Measurements from ENCODE around the gene NAA50. TPM values are rescaled to one million over a fixed set of nuclear protein-coding genes. Genes with fewer than 3 reads are reported as not detected.

The NAA50 gene
- polyA plus RNA-seq, 1 of the 3 experiments (the other 2 are of a cell fraction), result 79.5 TPM

DNA sequence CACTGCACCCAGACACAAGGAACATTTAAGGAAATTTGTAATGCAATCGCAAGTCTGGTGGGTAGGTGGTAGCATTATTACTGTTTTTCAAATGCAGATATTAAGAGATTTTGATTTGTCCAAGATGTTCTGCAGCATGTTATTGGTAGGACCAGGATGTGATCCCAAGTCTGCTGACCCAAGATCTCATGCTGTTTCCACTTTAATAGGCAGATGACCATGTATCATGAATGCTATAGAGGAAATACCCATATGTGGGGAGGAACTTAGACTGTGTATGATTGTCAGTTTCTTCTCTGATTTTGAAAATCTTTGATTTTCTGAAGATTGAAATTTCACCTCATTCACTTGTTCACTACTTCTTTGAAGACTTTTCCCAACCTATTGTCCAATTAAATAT, 29.5 kb upstream of the NAA50 start (continued):
- TF ChIP-seq POLR2AphosphoS5 (IDR thresholded peaks at IDR 0.05; ENCODE audit: low read depth, low read length), result no peak

DNA sequence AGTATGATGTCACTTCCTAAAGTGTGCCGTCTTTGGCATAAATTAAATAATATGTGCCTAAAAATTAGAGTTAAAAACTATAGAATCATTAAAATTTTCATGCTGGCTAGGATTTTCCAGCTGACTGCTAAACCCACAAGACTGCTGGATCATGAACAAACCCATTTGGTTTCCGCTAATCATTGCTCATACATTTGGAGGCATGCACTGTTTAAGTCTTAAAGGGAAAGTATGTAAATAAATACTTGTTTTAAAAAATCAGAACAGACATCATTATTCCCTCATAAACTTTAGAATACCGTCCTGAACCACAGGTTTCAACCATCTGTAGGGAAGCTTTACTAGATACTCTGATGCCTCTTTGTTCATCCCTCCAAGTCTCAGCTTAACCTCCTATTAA, 27.3 kb upstream of the NAA50 start:
- 80% methylated on average over 3 of the region's 3 CpGs for WGBS (ENCODE audit: low lambda C conversion rate)
- H3K4me1 ChIP-seq (ENCODE audit: control insufficient read depth in 1 of 2, insufficient read depth in 2 of 2, low read depth in 1 of 2, low read length in 1 of 2), result no peaks in the 10 kb centered on the region
- no peak for DNase-seq
- ChIA-PET CTCF (interaction anchor here (0.6 to 1.2 kb wide), 2 partner anchors 10 to 17 kb away, joined by 3 read pairs; no protein-coding TSS in a partner anchor), POLR2A (no interaction called here)
- H3K9ac ChIP-seq, result no peak overlapping the region
- no peak for TF ChIP-seq FOSL2 (IDR thresholded peaks at IDR 0.05; ENCODE audit: borderline replicate concordance, low read depth)
- TF ChIP-seq TCF12 (IDR thresholded peaks at IDR 0.05), result no peak
- TF ChIP-seq YY1 (IDR thresholded peaks at IDR 0.05; ENCODE audit: low read depth), result no peak
- TF ChIP-seq TEAD4 (IDR thresholded peaks at IDR 0.05; ENCODE audit: borderline replicate concordance, insufficient read depth), result no peak
- TF ChIP-seq EZH2phosphoT487 (IDR thresholded peaks at IDR 0.05; ENCODE audit: borderline replicate concordance, low read depth), result no peak
- no peak for TF ChIP-seq SIN3A (IDR thresholded peaks at IDR 0.05; ENCODE audit: borderline replicate concordance, low read depth, low read length)
- no peak for TF ChIP-seq NFIC (IDR thresholded peaks at IDR 0.05; ENCODE audit: borderline replicate concordance)
- TF ChIP-seq RXRA (IDR thresholded peaks at IDR 0.05; ENCODE audit: borderline replicate concordance, low read depth), result no peak
- TF ChIP-seq, protein P1, sequence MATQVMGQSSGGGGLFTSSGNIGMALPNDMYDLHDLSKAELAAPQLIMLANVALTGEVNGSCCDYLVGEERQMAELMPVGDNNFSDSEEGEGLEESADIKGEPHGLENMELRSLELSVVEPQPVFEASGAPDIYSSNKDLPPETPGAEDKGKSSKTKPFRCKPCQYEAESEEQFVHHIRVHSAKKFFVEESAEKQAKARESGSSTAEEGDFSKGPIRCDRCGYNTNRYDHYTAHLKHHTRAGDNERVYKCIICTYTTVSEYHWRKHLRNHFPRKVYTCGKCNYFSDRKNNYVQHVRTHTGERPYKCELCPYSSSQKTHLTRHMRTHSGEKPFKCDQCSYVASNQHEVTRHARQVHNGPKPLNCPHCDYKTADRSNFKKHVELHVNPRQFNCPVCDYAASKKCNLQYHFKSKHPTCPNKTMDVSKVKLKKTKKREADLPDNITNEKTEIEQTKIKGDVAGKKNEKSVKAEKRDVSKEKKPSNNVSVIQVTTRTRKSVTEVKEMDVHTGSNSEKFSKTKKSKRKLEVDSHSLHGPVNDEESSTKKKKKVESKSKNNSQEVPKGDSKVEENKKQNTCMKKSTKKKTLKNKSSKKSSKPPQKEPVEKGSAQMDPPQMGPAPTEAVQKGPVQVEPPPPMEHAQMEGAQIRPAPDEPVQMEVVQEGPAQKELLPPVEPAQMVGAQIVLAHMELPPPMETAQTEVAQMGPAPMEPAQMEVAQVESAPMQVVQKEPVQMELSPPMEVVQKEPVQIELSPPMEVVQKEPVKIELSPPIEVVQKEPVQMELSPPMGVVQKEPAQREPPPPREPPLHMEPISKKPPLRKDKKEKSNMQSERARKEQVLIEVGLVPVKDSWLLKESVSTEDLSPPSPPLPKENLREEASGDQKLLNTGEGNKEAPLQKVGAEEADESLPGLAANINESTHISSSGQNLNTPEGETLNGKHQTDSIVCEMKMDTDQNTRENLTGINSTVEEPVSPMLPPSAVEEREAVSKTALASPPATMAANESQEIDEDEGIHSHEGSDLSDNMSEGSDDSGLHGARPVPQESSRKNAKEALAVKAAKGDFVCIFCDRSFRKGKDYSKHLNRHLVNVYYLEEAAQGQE (IDR thresholded peaks at IDR 0.05; ENCODE audit: low read depth, low read length), result no peak
- no peak for TF ChIP-seq MXI1 (IDR thresholded peaks at IDR 0.05; ENCODE audit: low read depth, low read length)
- no peak for TF ChIP-seq SMC3 (IDR thresholded peaks at IDR 0.05; ENCODE audit: low read depth, low read length)
- TF ChIP-seq, protein P2, sequence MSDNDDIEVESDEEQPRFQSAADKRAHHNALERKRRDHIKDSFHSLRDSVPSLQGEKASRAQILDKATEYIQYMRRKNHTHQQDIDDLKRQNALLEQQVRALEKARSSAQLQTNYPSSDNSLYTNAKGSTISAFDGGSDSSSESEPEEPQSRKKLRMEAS (IDR thresholded peaks at IDR 0.05; ENCODE audit: low read depth), result no peak
- TF ChIP-seq, protein P3, sequence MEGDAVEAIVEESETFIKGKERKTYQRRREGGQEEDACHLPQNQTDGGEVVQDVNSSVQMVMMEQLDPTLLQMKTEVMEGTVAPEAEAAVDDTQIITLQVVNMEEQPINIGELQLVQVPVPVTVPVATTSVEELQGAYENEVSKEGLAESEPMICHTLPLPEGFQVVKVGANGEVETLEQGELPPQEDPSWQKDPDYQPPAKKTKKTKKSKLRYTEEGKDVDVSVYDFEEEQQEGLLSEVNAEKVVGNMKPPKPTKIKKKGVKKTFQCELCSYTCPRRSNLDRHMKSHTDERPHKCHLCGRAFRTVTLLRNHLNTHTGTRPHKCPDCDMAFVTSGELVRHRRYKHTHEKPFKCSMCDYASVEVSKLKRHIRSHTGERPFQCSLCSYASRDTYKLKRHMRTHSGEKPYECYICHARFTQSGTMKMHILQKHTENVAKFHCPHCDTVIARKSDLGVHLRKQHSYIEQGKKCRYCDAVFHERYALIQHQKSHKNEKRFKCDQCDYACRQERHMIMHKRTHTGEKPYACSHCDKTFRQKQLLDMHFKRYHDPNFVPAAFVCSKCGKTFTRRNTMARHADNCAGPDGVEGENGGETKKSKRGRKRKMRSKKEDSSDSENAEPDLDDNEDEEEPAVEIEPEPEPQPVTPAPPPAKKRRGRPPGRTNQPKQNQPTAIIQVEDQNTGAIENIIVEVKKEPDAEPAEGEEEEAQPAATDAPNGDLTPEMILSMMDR (IDR thresholded peaks at IDR 0.05), result no peak
- no peaks in the 10 kb centered on the region for H4K20me1 ChIP-seq (ENCODE audit: insufficient read depth)
- peaks cover 4% of the 10 kb centered on the region for H3F3A ChIP-seq (replicated peaks; ENCODE audit: insufficient read depth)
- H3K27ac ChIP-seq (ENCODE audit: low read depth in 2 of 2, low read length in 1 of 2), result no peak overlapping the region
- no peak overlapping the region for H3K4me3 ChIP-seq (ENCODE audit: low read depth in 2 of 2, low read length in 1 of 2)
- H3K27me3 ChIP-seq (ENCODE audit: insufficient read depth), result no peaks in the 10 kb centered on the region
- no peak overlapping the region for H2AFZ ChIP-seq (ENCODE audit: low read depth)
- peaks cover 8% of the 10 kb centered on the region; the same call in 1 of the 2 replicates for H3K79me2 ChIP-seq (ENCODE audit: insufficient read depth)
- no peaks in the 10 kb centered on the region for H3K9me2 ChIP-seq
- H3K36me3 ChIP-seq (replicated peaks in 1 of 2; ENCODE audit: control insufficient read depth in 1 of 2, insufficient read depth in 2 of 2, low read length in 1 of 2), result no peaks in the 10 kb centered on the region
- no peak overlapping the region for H3K4me2 ChIP-seq
- H3K9me3 ChIP-seq, result no peaks in the 10 kb centered on the region
